ENCODE results near the gene EP400.

GRCh38 chr12:131934535-131934934 lies 15.2 kb upstream of the EP400 start:
- TF ChIP-seq, protein P1, sequence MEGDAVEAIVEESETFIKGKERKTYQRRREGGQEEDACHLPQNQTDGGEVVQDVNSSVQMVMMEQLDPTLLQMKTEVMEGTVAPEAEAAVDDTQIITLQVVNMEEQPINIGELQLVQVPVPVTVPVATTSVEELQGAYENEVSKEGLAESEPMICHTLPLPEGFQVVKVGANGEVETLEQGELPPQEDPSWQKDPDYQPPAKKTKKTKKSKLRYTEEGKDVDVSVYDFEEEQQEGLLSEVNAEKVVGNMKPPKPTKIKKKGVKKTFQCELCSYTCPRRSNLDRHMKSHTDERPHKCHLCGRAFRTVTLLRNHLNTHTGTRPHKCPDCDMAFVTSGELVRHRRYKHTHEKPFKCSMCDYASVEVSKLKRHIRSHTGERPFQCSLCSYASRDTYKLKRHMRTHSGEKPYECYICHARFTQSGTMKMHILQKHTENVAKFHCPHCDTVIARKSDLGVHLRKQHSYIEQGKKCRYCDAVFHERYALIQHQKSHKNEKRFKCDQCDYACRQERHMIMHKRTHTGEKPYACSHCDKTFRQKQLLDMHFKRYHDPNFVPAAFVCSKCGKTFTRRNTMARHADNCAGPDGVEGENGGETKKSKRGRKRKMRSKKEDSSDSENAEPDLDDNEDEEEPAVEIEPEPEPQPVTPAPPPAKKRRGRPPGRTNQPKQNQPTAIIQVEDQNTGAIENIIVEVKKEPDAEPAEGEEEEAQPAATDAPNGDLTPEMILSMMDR (IDR thresholded peaks at IDR 0.05), result no peak
- no peak for TF ChIP-seq POLR2A (IDR thresholded peaks at IDR 0.05)
